Measurements from ENCODE around the gene CBFA2T3.

CBFA2T3 gene

GRCh38 chr16:88831838-88832237 lies 145.2 kb downstream of the CBFA2T3 start:
- no peaks in the 10 kb centered on the region for H3K9me3 Mint-ChIP-seq
- no peaks in the 10 kb centered on the region for H3K36me3 Mint-ChIP-seq (ENCODE audit: low read depth)
- TF ChIP-seq CTCF (IDR thresholded peaks at IDR 0.05) = no peak
- DNase-seq = no peak
- no peak overlapping the region for H3K27ac Mint-ChIP-seq
- H3K4me3 Mint-ChIP-seq = no peak overlapping the region
- peaks cover 11% of the 10 kb centered on the region for H3K27me3 Mint-ChIP-seq (ENCODE audit: low read depth, poor library complexity)
- peaks cover 13% of the 10 kb centered on the region for H3K4me1 Mint-ChIP-seq

GRCh38 chr16:88830783-88831182 lies 146.2 kb downstream of the CBFA2T3 start:
- no peak for DNase-seq
- Mint-ChIP-seq H3K9me3 (no peaks in the 10 kb centered on the region), H3K27me3 (ENCODE audit: low read depth, poor library complexity) (peaks cover 6% of the 10 kb centered on the region), H3K4me1 (peaks cover 13% of the 10 kb centered on the region), H3K27ac (no peak overlapping the region), H3K36me3 (ENCODE audit: low read depth) (no peaks in the 10 kb centered on the region), H3K4me3 (no peak overlapping the region)
- TF ChIP-seq CTCF (IDR thresholded peaks at IDR 0.05) = no peak

GRCh38 chr16:88830258-88830657 lies 146.7 kb downstream of the CBFA2T3 start:
- no peaks in the 10 kb centered on the region for H3K9me3 Mint-ChIP-seq
- no peak overlapping the region for H3K4me3 Mint-ChIP-seq
- DNase-seq = no peak
- peak overlapping the region; percentile 78 for H3K27ac Mint-ChIP-seq
- peaks cover 6% of the 10 kb centered on the region for H3K27me3 Mint-ChIP-seq (ENCODE audit: low read depth, poor library complexity)
- TF ChIP-seq CTCF (IDR thresholded peaks at IDR 0.05) = no peak
- H3K4me1 Mint-ChIP-seq = peaks cover 13% of the 10 kb centered on the region
- H3K36me3 Mint-ChIP-seq (ENCODE audit: low read depth) = no peaks in the 10 kb centered on the region

- no peak for TF ChIP-seq CTCF (IDR thresholded peaks at IDR 0.05)
- no peaks in the 10 kb centered on the region for H3K36me3 Mint-ChIP-seq (ENCODE audit: low read depth)
- H3K9me3 Mint-ChIP-seq = no peaks in the 10 kb centered on the region
- no peak overlapping the region for H3K4me3 Mint-ChIP-seq
- peaks cover 5% of the 10 kb centered on the region for H3K27me3 Mint-ChIP-seq (ENCODE audit: low read depth, poor library complexity)
- H3K4me1 Mint-ChIP-seq = peaks cover 11% of the 10 kb centered on the region
- no peak overlapping the region for H3K27ac Mint-ChIP-seq
- DNase-seq = no peak
These were observed 148.3 kb downstream of the CBFA2T3 start for GRCh38 chr16:88828711-88829110.

GRCh38 chr16:88827727-88828126 lies 149.3 kb downstream of the CBFA2T3 start:
- no peaks in the 10 kb centered on the region for H3K9me3 Mint-ChIP-seq
- peaks cover 7% of the 10 kb centered on the region for H3K4me1 Mint-ChIP-seq
- no peak overlapping the region for H3K4me3 Mint-ChIP-seq
- peaks cover 2% of the 10 kb centered on the region for H3K27me3 Mint-ChIP-seq (ENCODE audit: low read depth, poor library complexity)
- H3K27ac Mint-ChIP-seq = peak overlapping the region; percentile 81
- DNase-seq = no peak
- TF ChIP-seq CTCF (IDR thresholded peaks at IDR 0.05) = no peak
- peaks cover 4% of the 10 kb centered on the region for H3K36me3 Mint-ChIP-seq (ENCODE audit: low read depth)

GRCh38 chr16:88826070-88826840 lies 150.8 kb downstream of the CBFA2T3 start:
- Mint-ChIP-seq H3K4me3 (no peak overlapping the region), H3K36me3 (ENCODE audit: low read depth) (peaks cover 4% of the 10 kb centered on the region), H3K27ac (no peak overlapping the region), H3K27me3 (ENCODE audit: low read depth, poor library complexity) (peaks cover 2% of the 10 kb centered on the region), H3K9me3 (no peaks in the 10 kb centered on the region), H3K4me1 (peaks cover 7% of the 10 kb centered on the region)
- TF ChIP-seq CTCF (IDR thresholded peaks at IDR 0.05) = no peak
- DNase-seq = no peak

Measured in nephron progenitor cell (in vitro differentiated cells).